ENCODE results near the gene HBP1.

GRCh38 chr7:107133396-107133795 lies 35.4 kb upstream of the HBP1 start:
- TF ChIP-seq CTCF (IDR thresholded peaks at IDR 0.05) (no peak), POLR2A (IDR thresholded peaks at IDR 0.05) (no peak), POLR2AphosphoS5 (IDR thresholded peaks at IDR 0.05) (no peak)
